HG03457 (cell line): ENCODE measurements around the gene LSM14B.
"Not testable (repeated sequence)": the region's sequence is repeated elsewhere in the genome, so short reads cannot be mapped to it uniquely, and the experiment has no call there.

Source experiments
- ATAC-seq: cut with Tn5 transposase; IDR thresholded peaks from one replicate; pipeline ENCODE4 v1.9.1; 2021; ENCODE audit warnings: moderate number of reproducible peaks; ENCODE audit not compliant: unreplicated experiment

The LSM14B gene

GRCh38 chr20:62112368-62112767, 9.9 kb upstream of the LSM14B start:
- no peak for ATAC-seq

DNA sequence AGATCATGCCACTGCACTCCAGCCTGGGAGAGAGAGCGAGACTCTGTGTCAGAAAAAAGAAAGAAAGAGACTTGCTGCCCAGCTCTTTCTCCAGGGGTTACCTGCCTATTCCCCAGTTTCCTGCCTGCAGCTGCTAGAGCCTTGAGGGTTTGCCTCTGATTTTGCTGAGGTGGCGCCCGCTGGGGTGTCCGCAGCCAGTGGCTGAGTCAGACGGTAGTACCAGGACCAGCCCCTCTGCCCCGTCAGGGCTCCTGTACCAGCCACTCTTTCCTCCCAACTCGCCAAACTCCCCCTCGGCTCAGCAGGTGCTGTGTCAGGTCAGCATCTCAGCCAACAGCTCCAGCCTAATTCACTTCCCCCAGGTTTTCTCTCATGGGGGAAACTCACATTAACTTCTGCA, 7.4 kb upstream of the LSM14B start:
- no peak for ATAC-seq

GRCh38 chr20:62115800-62116407, 6.4 kb upstream of the LSM14B start:
- not testable (repeated sequence) for ATAC-seq

GRCh38 chr20:62116558-62117361, 5.5 kb upstream of the LSM14B start:
- ATAC-seq = no peak

DNA sequence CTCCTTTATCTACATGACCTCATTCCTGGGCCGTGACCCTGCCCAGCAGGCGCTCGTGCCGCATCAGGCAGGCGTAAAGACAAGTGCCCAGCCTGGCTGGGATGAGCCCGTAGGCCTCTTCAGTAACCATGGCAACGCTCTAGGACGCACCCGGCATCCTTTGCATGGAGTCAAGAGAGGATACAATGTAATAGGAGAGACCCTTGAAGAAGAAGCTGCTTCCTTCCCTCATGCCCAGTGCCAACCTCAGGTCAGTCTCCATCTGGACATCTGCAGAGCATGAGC, 5.0 kb upstream of the LSM14B start:
- no peak for ATAC-seq

- ATAC-seq = no peak
Observed at GRCh38 chr20:62117658-62118057, 4.6 kb upstream of the LSM14B start.

- no peak for ATAC-seq
Observed at GRCh38 chr20:62118113-62119043, 3.9 kb upstream of the LSM14B start.

GRCh38 chr20:62119115-62119514, 3.2 kb upstream of the LSM14B start:
- no peak for ATAC-seq

DNA sequence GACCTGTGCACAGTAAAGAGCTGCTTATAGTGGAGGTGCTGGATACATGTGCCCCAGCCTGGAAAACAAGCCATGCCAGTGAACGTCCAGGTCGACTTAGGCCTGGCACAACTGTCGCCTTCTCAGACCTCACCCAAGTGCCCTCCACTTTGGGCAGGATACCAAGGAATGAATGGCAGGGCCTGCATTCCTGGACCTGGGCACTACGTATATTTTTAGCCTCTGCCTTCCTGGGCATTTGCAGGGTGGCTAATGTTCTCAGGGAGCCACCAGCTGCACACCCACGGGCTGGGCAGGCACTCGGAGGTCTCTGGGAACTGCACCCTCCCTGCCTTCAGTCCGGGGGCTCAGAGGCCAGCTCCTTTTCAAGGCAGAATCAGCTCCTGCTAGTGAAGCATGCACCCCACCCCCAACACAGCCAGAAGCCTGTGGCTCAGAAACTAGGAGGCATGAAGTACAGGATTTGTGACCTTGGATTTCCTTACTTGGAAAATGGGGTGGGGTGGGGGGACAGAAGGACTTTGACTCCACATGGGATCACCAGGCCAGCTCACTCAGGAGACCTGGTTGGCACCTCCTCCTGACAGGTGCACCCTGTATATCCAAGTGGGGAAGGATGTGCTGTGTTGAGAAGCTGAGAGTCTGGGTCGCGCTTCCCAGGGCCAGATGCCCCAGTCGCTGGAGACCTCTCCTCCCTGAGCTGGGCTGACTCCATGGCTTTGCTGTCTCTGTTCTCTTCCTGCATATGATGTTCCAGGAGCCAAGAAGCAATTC, 2.5 kb upstream of the LSM14B start:
- no peak for ATAC-seq

- ATAC-seq = no peak
Observed at GRCh38 chr20:62120365-62120762, 1.9 kb upstream of the LSM14B start.

GRCh38 chr20:62120990-62121775, 1.1 kb upstream of the LSM14B start:
- peak; percentile 8 for ATAC-seq

- peak; percentile 6 for ATAC-seq
Observed at GRCh38 chr20:62122654-62123449, 577 bp downstream of the LSM14B start.

- ATAC-seq = no peak
Observed at GRCh38 chr20:62123450-62124118, 1.3 kb downstream of the LSM14B start.

DNA sequence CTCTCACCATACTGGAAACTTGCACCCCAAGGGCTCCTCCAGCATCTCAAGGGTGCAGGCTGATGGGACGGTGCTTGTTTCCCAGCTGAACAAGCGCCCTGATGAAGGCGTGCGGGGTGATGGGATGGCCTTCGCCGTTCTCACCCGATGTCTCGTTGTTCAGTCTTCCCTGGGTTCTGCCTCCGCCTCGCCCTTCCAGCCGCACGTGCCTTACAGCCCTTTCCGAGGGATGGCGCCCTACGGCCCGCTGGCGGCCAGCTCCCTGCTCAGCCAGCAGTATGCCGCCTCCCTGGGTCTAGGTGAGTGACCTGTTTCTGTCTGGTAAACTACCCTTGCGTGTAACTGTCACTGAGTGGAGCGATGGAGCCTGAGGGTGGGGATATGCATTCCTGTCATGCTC, 3.9 kb downstream of the LSM14B start:
- ATAC-seq = no peak

GRCh38 chr20:62127799-62128198, 5.5 kb downstream of the LSM14B start:
- no peak for ATAC-seq

DNA sequence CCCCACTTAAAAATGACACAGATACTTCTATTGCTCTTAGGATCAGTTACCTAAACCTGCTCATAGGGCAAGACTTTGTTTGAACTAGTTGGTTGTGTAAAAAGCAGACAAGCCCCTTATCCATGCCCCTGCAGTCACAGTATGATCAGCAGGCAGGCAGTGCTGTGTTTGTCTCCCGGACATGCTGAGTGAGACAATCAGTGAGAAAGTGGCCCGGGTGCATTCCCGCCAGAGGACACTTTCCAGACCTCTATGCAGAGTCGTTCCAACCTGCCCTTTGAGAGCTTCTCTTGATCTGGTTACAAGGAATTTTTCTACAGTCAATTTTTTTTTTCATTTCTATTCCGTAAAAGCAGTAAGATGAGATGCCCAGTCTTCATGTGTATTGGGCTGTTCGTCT, 6.2 kb downstream of the LSM14B start:
- no peak for ATAC-seq

GRCh38 chr20:62129731-62130531, 7.7 kb downstream of the LSM14B start:
- ATAC-seq = no peak
